ENCODE measurements around the gene SLC9A5.
A peak's percentile ranks its signal among the peaks of the same experiment; 100 is the strongest.

SLC9A5 gene

GRCh38 chr16:67257486-67258160, 8.8 kb downstream of the SLC9A5 start:
- peak; percentile 23 for DNase-seq

- peak; percentile 25 for DNase-seq
Measured at GRCh38 chr16:67258161-67258835, 9.5 kb downstream of the SLC9A5 start.

- DNase-seq = no peak
Measured at GRCh38 chr16:67259705-67260104, 10.9 kb downstream of the SLC9A5 start.

GRCh38 chr16:67260426-67261063, 11.8 kb downstream of the SLC9A5 start:
- DNase-seq = no peak

GRCh38 chr16:67263201-67263600, 14.4 kb downstream of the SLC9A5 start:
- no peak for DNase-seq

- DNase-seq = peak; percentile 16
Measured at GRCh38 chr16:67264277-67264676, 15.5 kb downstream of the SLC9A5 start.

GRCh38 chr16:67264866-67265265, 16.1 kb downstream of the SLC9A5 start:
- no peak for DNase-seq

- no peak for DNase-seq
Measured at GRCh38 chr16:67265834-67266233, 17.1 kb downstream of the SLC9A5 start.

- no peak for DNase-seq
Measured at GRCh38 chr16:67268136-67268579, 19.4 kb downstream of the SLC9A5 start.

- DNase-seq = no peak
Measured at GRCh38 chr16:67269766-67270165, 21.0 kb downstream of the SLC9A5 start.

- no peak for DNase-seq
Measured at GRCh38 chr16:67270931-67271338, 22.2 kb downstream of the SLC9A5 start.

GRCh38 chr16:67271446-67271845, 22.7 kb downstream of the SLC9A5 start:
- DNase-seq = no peak

GRCh38 chr16:67275321-67275720, 26.5 kb downstream of the SLC9A5 start:
- peak; percentile 15 for DNase-seq

- peak; percentile 77 for DNase-seq
Measured at GRCh38 chr16:67277294-67277998, 28.7 kb downstream of the SLC9A5 start.

GRCh38 chr16:67277999-67278772, 29.4 kb downstream of the SLC9A5 start:
- DNase-seq = no peak

- no peak for DNase-seq
Measured at GRCh38 chr16:67278773-67279295, 30.1 kb downstream of the SLC9A5 start.

GRCh38 chr16:67279296-67280089, 30.7 kb downstream of the SLC9A5 start, which contains the start of gene PLEKHG4:
PLEKHG4 (plus strand) TSS chr16:67279532; CDS start chr16:67280045, 513 bp downstream.
- DNase-seq = peak; percentile 81

- DNase-seq = peak; percentile 32
Measured at GRCh38 chr16:67280090-67281015, 31.6 kb downstream of the SLC9A5 start.

GRCh38 chr16:67281536-67282446, 33.0 kb downstream of the SLC9A5 start:
- DNase-seq = peak; percentile 9
